Measurements from ENCODE around the gene BCCIP. TPM values are rescaled to one million over a fixed set of nuclear protein-coding genes. Genes with fewer than 3 reads are reported as not detected.

BCCIP gene
- total RNA-seq, 4 donors from 2014 or later: 29.5 to 62.0 (median 53.5) TPM

DNA sequence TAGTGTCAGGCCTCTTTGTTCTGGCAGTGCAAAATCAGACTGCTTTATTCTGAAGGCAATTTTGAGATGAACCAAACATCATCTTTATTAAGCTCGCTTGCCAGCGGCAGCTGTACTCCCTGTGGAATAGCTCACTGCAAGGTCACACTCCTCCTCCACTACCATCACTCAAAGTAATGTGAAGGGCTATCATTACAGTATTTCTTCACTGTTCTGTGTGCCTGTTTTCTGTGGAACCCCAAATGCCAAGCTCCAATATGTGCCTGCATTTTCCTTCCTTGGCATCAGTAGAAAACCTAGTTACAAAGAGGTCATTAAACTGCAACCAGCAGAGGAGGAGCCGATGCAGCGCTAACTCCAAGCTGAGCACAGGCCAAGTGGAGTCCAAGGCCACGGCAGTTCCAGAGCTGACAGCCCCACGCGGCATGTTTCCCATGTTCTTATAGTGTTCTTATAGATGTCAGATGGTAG, 21.4 kb downstream of the BCCIP start:
- no peaks in the 10 kb centered on the region for H3K9me3 ChIP-seq
- H3K36me3 ChIP-seq: peaks cover 0 to 99% (median 28%) of the 10 kb centered on the region in 3 donors
- peaks cover 0 to 6% (median 0%) of the 10 kb centered on the region in 3 donors for H3K4me1 ChIP-seq
- no peaks in the 10 kb centered on the region for H3K27me3 ChIP-seq
- WGBS, 2 donors: 67 to 72% methylated on average over 3 to 5 of the region's 7 CpGs
- no peak for DNase-seq
- H3K4me3 ChIP-seq: no peak overlapping the region
- TF ChIP-seq POLR2A (IDR thresholded peaks at IDR 0.05): no peak
- TF ChIP-seq, protein P1, sequence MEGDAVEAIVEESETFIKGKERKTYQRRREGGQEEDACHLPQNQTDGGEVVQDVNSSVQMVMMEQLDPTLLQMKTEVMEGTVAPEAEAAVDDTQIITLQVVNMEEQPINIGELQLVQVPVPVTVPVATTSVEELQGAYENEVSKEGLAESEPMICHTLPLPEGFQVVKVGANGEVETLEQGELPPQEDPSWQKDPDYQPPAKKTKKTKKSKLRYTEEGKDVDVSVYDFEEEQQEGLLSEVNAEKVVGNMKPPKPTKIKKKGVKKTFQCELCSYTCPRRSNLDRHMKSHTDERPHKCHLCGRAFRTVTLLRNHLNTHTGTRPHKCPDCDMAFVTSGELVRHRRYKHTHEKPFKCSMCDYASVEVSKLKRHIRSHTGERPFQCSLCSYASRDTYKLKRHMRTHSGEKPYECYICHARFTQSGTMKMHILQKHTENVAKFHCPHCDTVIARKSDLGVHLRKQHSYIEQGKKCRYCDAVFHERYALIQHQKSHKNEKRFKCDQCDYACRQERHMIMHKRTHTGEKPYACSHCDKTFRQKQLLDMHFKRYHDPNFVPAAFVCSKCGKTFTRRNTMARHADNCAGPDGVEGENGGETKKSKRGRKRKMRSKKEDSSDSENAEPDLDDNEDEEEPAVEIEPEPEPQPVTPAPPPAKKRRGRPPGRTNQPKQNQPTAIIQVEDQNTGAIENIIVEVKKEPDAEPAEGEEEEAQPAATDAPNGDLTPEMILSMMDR (IDR thresholded peaks at IDR 0.05): no peak
- no peak overlapping the region for H3K27ac ChIP-seq
- intact Hi-C loops (cut with DNase I): no loop called here

DNA sequence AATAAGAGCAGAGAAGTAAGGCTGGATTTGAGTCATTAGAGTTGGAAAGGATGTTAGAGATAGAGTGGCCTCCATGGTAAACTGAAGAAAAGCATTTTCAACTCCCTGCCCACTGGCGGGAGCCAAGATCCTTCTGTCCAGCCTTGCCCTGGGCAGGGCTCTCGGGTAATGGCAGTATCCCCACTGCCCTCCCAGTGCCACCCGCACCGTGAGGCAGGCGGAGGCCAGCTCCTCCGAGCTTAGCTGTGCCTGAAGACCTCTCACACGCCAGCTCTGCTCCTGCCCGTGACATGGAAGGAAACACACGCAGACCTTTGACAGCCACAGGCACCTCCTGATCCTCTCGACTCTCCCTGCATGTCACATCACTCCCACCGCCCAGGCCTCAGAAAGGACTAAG, 22.3 kb downstream of the BCCIP start:
- WGBS, 2 donors: 96 to 100% methylated on average over 2 to 4 of the region's 11 CpGs
- H3K4me3 ChIP-seq: no peak overlapping the region
- TF ChIP-seq, protein P1 (IDR thresholded peaks at IDR 0.05): no peak
- TF ChIP-seq POLR2A (IDR thresholded peaks at IDR 0.05): no peak
- peaks cover 0 to 99% (median 19%) of the 10 kb centered on the region in 3 donors for H3K36me3 ChIP-seq
- no peaks in the 10 kb centered on the region for H3K27me3 ChIP-seq
- no peak overlapping the region for H3K27ac ChIP-seq
- no peaks in the 10 kb centered on the region for H3K9me3 ChIP-seq
- H3K4me1 ChIP-seq: peaks cover 0 to 6% (median 0%) of the 10 kb centered on the region in 3 donors
- intact Hi-C loops (cut with DNase I): no loop called here
- DNase-seq: no peak

DNA sequence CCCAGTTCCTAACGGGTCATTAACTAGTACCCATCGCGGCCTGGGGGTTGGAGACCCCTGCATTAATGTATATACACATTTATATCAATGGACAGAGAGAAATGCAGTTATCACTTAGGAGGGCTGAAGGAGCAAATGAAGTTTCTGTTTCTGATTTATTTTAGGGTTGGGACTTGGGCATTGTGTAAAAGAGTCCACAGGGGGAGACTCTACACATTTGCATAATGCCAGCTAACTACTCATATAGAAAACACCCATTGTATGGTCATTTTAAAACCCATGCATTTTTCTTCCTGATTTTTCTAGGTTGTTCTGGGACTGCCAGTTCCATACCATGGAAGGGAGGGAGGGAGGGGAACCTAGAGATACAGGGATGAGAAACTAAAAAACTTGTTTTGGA, 23.5 kb downstream of the BCCIP start:
- H3K36me3 ChIP-seq: peaks cover 0 to 99% (median 18%) of the 10 kb centered on the region in 3 donors
- DNase-seq: no peak
- no peaks in the 10 kb centered on the region for H3K27me3 ChIP-seq
- no peak overlapping the region for H3K4me3 ChIP-seq
- 80 to 100% methylated on average over 3 of the region's 3 CpGs for WGBS, 2 donors
- H3K27ac ChIP-seq: no peak overlapping the region
- intact Hi-C loops (cut with DNase I): no loop called here
- H3K4me1 ChIP-seq: peaks cover 0 to 6% (median 0%) of the 10 kb centered on the region in 3 donors
- TF ChIP-seq, protein P1 (IDR thresholded peaks at IDR 0.05): no peak
- no peak for TF ChIP-seq POLR2A (IDR thresholded peaks at IDR 0.05)
- H3K9me3 ChIP-seq: no peaks in the 10 kb centered on the region

DNA sequence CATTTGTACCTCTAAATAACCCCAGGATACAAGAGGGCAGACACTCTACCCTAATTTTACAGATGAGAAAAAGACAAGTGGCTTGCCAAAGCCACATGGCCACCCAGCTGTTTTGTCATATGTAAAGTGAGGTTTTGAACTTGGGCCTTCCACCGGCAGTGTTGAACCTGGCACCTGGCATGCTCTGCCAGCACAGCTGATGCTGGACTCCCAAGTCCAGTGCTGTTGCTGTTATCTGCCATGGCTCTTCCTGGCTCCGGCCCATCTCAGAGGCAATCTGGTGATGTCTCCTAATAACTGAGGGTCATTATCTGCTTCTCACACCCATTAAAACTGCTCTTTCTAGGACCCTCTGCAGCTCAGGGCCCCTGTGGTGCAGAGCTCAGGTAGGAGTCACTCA, 25.0 kb downstream of the BCCIP start:
- no peaks in the 10 kb centered on the region for H3K27me3 ChIP-seq
- WGBS, 2 donors: 87 to 91% methylated on average over 2 of the region's 2 CpGs
- peaks cover 0 to 98% (median 17%) of the 10 kb centered on the region in 3 donors for H3K36me3 ChIP-seq
- intact Hi-C loops (cut with DNase I): no loop called here
- no peaks in the 10 kb centered on the region for H3K9me3 ChIP-seq
- TF ChIP-seq, protein P1 (IDR thresholded peaks at IDR 0.05): no peak
- no peak for TF ChIP-seq POLR2A (IDR thresholded peaks at IDR 0.05)
- no peak overlapping the region for H3K27ac ChIP-seq
- peaks cover 0 to 6% (median 0%) of the 10 kb centered on the region in 3 donors for H3K4me1 ChIP-seq
- H3K4me3 ChIP-seq: no peak overlapping the region
- DNase-seq: no peak

DNA sequence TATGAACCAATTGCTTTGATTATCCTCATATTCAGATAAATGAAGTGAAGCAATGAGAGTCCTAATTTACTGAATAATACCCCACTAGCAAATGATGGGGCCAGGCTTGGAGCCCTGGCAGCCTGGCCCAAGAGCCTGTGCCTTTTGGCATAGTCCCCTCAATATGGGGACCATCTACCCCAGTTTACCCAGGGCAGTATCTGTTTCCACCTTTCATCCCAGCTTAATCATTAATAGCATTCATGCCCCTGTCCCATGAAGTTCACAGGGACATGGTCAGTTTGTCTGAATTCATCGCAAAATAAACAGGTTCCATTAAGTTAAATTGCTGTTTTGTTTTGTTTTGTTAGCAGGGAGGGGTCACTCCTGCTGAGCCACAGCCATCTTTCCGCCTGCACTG, 25.5 kb downstream of the BCCIP start:
- no peak overlapping the region for H3K27ac ChIP-seq
- no peak overlapping the region for H3K4me3 ChIP-seq
- intact Hi-C loops (cut with DNase I): no loop called here
- no peaks in the 10 kb centered on the region for H3K9me3 ChIP-seq
- TF ChIP-seq, protein P1 (IDR thresholded peaks at IDR 0.05): no peak
- TF ChIP-seq POLR2A (IDR thresholded peaks at IDR 0.05): no peak
- DNase-seq: no peak
- H3K36me3 ChIP-seq: peaks cover 0 to 97% (median 17%) of the 10 kb centered on the region in 3 donors
- 96% methylated on average over 2 of the region's 2 CpGs for WGBS, 2 donors
- H3K27me3 ChIP-seq: no peaks in the 10 kb centered on the region
- peaks cover 0 to 6% (median 0%) of the 10 kb centered on the region in 3 donors for H3K4me1 ChIP-seq

Measured in esophagus squamous epithelium (tissue), 5 donors.